ENCODE data around the gene PCDHA11.

- TF ChIP-seq POLR2A (IDR thresholded peaks at IDR 0.05; ENCODE audit: extremely low read depth, insufficient read length), result no peak
- TF ChIP-seq, protein P1, sequence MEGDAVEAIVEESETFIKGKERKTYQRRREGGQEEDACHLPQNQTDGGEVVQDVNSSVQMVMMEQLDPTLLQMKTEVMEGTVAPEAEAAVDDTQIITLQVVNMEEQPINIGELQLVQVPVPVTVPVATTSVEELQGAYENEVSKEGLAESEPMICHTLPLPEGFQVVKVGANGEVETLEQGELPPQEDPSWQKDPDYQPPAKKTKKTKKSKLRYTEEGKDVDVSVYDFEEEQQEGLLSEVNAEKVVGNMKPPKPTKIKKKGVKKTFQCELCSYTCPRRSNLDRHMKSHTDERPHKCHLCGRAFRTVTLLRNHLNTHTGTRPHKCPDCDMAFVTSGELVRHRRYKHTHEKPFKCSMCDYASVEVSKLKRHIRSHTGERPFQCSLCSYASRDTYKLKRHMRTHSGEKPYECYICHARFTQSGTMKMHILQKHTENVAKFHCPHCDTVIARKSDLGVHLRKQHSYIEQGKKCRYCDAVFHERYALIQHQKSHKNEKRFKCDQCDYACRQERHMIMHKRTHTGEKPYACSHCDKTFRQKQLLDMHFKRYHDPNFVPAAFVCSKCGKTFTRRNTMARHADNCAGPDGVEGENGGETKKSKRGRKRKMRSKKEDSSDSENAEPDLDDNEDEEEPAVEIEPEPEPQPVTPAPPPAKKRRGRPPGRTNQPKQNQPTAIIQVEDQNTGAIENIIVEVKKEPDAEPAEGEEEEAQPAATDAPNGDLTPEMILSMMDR (IDR thresholded peaks at IDR 0.05; ENCODE audit: low read depth, low read length), result no peak
- TF ChIP-seq, protein P2, sequence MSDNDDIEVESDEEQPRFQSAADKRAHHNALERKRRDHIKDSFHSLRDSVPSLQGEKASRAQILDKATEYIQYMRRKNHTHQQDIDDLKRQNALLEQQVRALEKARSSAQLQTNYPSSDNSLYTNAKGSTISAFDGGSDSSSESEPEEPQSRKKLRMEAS (IDR thresholded peaks at IDR 0.05; ENCODE audit: low read depth, low read length), result no peak
- no peak for TF ChIP-seq MYC (IDR thresholded peaks at IDR 0.05; ENCODE audit: low read depth, low read length)
Observed at GRCh38 chr5:140916325-140916724, 47.6 kb downstream of the PCDHA11 start.

All from NB4 (cell line).